Gastrocnemius medialis (tissue), 4 donors: ENCODE results near the gene KLHL28.

Experiments
- CTCF ChIP-seq, 5 experiments: fragments of 450-650 bp in 3 of 5; fragments of 200-600 bp in 2 of 5; sonication (generic) in 2 of 5; IDR thresholded peaks in 4 of 5; conservative IDR thresholded peaks in 1 of 5; 1 replicate in 4 of 5; 2 replicates in 1 of 5; pipeline ENCODE4 v1.5.1; 2016 to 2019; ENCODE audit warnings: antibody characterized with exemption in 5 of 5, mild to moderate bottlenecking in 3 of 5, moderate library complexity in 3 of 5
- POLR2A ChIP-seq, 2 donors: fragments of 450-650 bp; IDR thresholded peaks; one replicate each; pipeline ENCODE4 v1.6.1; 2017; ENCODE audit warnings: antibody characterized with exemption in 2 of 2, mild to moderate bottlenecking in 2 of 2, moderate library complexity in 2 of 2

- TF ChIP-seq CTCF (IDR thresholded peaks at IDR 0.05 in 4 of 5, conservative IDR thresholded peaks at IDR 0.05 in 1 of 5) (no peak), POLR2A (IDR thresholded peaks at IDR 0.05) (no peak)
These were observed 1.6 kb downstream of the KLHL28 start for GRCh38 chr14:44960146-44960545.
